SK-N-SH (cell line): ENCODE data around the gene PNLDC1. TPM values are rescaled to one million over a fixed set of nuclear protein-coding genes. Genes with fewer than 3 reads are reported as not detected.

ENCODE experiments used
- CTCF ChIA-PET: fragments of 300-600, 350-600 bp; formaldehyde crosslinking; extraction: SDS; loops from one replicate; lab custom pipeline; 2021; lab: Yijun Ruan, JAX
- POLR2A ChIA-PET: fragments of 350-600 bp; sonication (Branson Sonifier 250); formaldehyde crosslinking; extraction: SDS; loops from one replicate; lab custom pipeline; 2020; ENCODE audit warnings: antibody characterized with exemption, inconsistent platforms; lab: Yijun Ruan, JAX
- DNase-seq: peaks from one replicate; pipeline ENCODE4 v3.0.0; 2012
- H2AFZ ChIP-seq: fragments of 200-600 bp; sonication (generic); 2 replicates; pipeline ENCODE4 v1.8.1; 2016; ENCODE audit warnings: antibody characterized with exemption, mild to moderate bottlenecking, low read depth
- H3F3A ChIP-seq: fragments of 200-600 bp; sonication (generic); replicated peaks from 2 replicates; pipeline ENCODE3; 2016; ENCODE audit warnings: antibody characterized with exemption, mild to moderate bottlenecking; ENCODE audit not compliant: insufficient read depth
- H3K27ac ChIP-seq, 2 experiments: fragments of 200-500 bp in 1 of 2; fragments of 200-600 bp in 1 of 2; sonication (Bioruptor generic) in 1 of 2; sonication (generic), shearing (Covaris generic) in 1 of 2; 2 replicates each; pipeline versions ENCODE4 v1.5.1 to v1.6.1; 2014 to 2016; ENCODE audit warnings: low read depth in 2 of 2, inconsistent platforms in 1 of 2, low read length in 1 of 2, mild to moderate bottlenecking in 1 of 2, mixed read lengths in 1 of 2
- H3K27me3 ChIP-seq: fragments of 200-600 bp; sonication (generic), shearing (Covaris generic); 2 replicates; pipeline ENCODE4 v1.6.1; 2016; ENCODE audit warnings: mixed run types; ENCODE audit not compliant: insufficient read depth
- H3K36me3 ChIP-seq, 2 experiments: fragments of 200-500 bp in 1 of 2; fragments of 200-600 bp in 1 of 2; sonication (Bioruptor generic) in 1 of 2; sonication (generic) in 1 of 2; replicated peaks in 1 of 2; 2 replicates each; pipeline versions ENCODE3 to v1.5.1; 2014 to 2016; ENCODE audit warnings: low read length in 1 of 2, mild to moderate bottlenecking in 1 of 2; ENCODE audit not compliant: insufficient read depth in 2 of 2, control insufficient read depth in 1 of 2
- H3K4me1 ChIP-seq, 2 experiments: fragments of 200-500 bp in 1 of 2; fragments of 200-600 bp in 1 of 2; sonication (Bioruptor generic) in 1 of 2; sonication (generic), shearing (Covaris generic) in 1 of 2; 2 replicates each; pipeline versions ENCODE4 v1.5.1 to v1.6.1; 2014 to 2016; ENCODE audit warnings: low read depth in 1 of 2, low read length in 1 of 2, mixed run types in 1 of 2; ENCODE audit not compliant: insufficient read depth in 2 of 2, control insufficient read depth in 1 of 2
- H3K4me2 ChIP-seq: fragments of 200-600 bp; sonication (generic), shearing (Covaris generic); 2 replicates; pipeline ENCODE4 v1.6.1; 2017; ENCODE audit warnings: mixed run types
- H3K4me3 ChIP-seq, 2 experiments: fragments of 200-500 bp in 1 of 2; fragments of 200-600 bp in 1 of 2; sonication (Bioruptor generic) in 1 of 2; sonication (generic), shearing (Covaris generic) in 1 of 2; 2 replicates each; pipeline versions ENCODE4 v1.5.1 to v1.8.1; 2014 to 2016; ENCODE audit warnings: low read depth in 2 of 2, inconsistent platforms in 1 of 2, low read length in 1 of 2, mild to moderate bottlenecking in 1 of 2, mixed read lengths in 1 of 2, moderate library complexity in 1 of 2
- H3K79me2 ChIP-seq: fragments of 200-600 bp; sonication (generic); 2 replicates; pipeline ENCODE4 v1.8.1; 2017; ENCODE audit warnings: mild to moderate bottlenecking; ENCODE audit not compliant: insufficient read depth
- H3K9ac ChIP-seq: fragments of 200-600 bp; sonication (generic); 2 replicates; pipeline ENCODE4 v1.6.1; 2017; ENCODE audit warnings: mixed run types
- H3K9me2 ChIP-seq: fragments of 200-600 bp; sonication (generic); 2 replicates; pipeline ENCODE4 v1.6.1; 2017; ENCODE audit warnings: mixed run types
- H3K9me3 ChIP-seq: fragments of 200-600 bp; sonication (generic); 2 replicates; pipeline ENCODE4 v1.6.1; 2017; ENCODE audit warnings: mixed run types, mild to moderate bottlenecking, moderate library complexity
- H4K20me1 ChIP-seq: fragments of 200-600 bp; sonication (generic); 2 replicates; pipeline ENCODE4 v1.6.1; 2017; ENCODE audit warnings: mild to moderate bottlenecking, mixed run types; ENCODE audit not compliant: insufficient read depth
- CHD2 ChIP-seq: fragments of 150-350 bp; IDR thresholded peaks from 2 replicates; pipeline ENCODE4 v1.6.1; 2018; ENCODE audit warnings: low read length; ENCODE audit not compliant: partially characterized antibody
- CTCF ChIP-seq: fragments of 200-600 bp; sonication (generic); IDR thresholded peaks from 2 replicates; pipeline ENCODE4 v1.6.1; 2017; ENCODE audit warnings: antibody characterized with exemption, mild to moderate bottlenecking, moderate library complexity
- EP300 ChIP-seq, 2 experiments: IDR thresholded peaks; 2 replicates each; pipeline versions ENCODE4 v1.4.0 to v1.6.1; 2012; ENCODE audit warnings: borderline replicate concordance in 1 of 2, low read depth in 1 of 2, low read length in 1 of 2
- FOXJ3 ChIP-seq: sonication (generic); formaldehyde crosslinking; IDR thresholded peaks from 2 replicates; pipeline ENCODE4 v1.5.1; 2020; ENCODE audit warnings: mild to moderate bottlenecking, missing genetic modification reagents
- GABPA ChIP-seq: IDR thresholded peaks from 2 replicates; pipeline ENCODE4 v1.4.0; 2012; ENCODE audit warnings: low read depth, mild to moderate bottlenecking
- GATA2 ChIP-seq: sonication (generic); formaldehyde crosslinking; IDR thresholded peaks from 2 replicates; pipeline ENCODE4 v1.5.0; 2020; ENCODE audit warnings: mild to moderate bottlenecking, missing genetic modification reagents
- JUND ChIP-seq: IDR thresholded peaks from 2 replicates; pipeline ENCODE4 v1.4.0; 2012
- MAX ChIP-seq: IDR thresholded peaks from 2 replicates; pipeline ENCODE4 v1.4.0; 2012; ENCODE audit warnings: low read depth
- NFIC ChIP-seq: IDR thresholded peaks from 2 replicates; pipeline ENCODE4 v1.4.0; 2012; ENCODE audit warnings: borderline replicate concordance
- POLR2AphosphoS5 ChIP-seq: IDR thresholded peaks from 2 replicates; pipeline ENCODE4 v1.6.1; 2012; ENCODE audit warnings: low read depth, low read length
- RCOR1 ChIP-seq: fragments of 150-350 bp; IDR thresholded peaks from 2 replicates; pipeline ENCODE4 v1.6.1; 2017; ENCODE audit warnings: antibody characterized with exemption, low read length
- REST ChIP-seq: IDR thresholded peaks from 2 replicates; pipeline ENCODE4 v1.6.1; 2012; ENCODE audit warnings: mild to moderate bottlenecking, low read depth, low read length, moderate library complexity
- RFX5 ChIP-seq: IDR thresholded peaks from 2 replicates; pipeline ENCODE4 v1.6.1; 2012; ENCODE audit warnings: mild to moderate bottlenecking, improper control_type of control experiment, low read length
- RXRA ChIP-seq: IDR thresholded peaks from 2 replicates; pipeline ENCODE4 v1.4.0; 2012; ENCODE audit warnings: low read depth, mild to moderate bottlenecking, borderline replicate concordance
- SIN3A ChIP-seq: IDR thresholded peaks from 2 replicates; pipeline ENCODE4 v1.6.1; 2012; ENCODE audit warnings: low read depth, mild to moderate bottlenecking, low read length, moderate library complexity, borderline replicate concordance
- TAF1 ChIP-seq: IDR thresholded peaks from 2 replicates; pipeline ENCODE4 v1.6.1; 2012; ENCODE audit warnings: low read depth, mild to moderate bottlenecking, low read length, moderate library complexity, borderline replicate concordance
- USF1 ChIP-seq: IDR thresholded peaks from 2 replicates; pipeline ENCODE4 v1.4.0; 2012; ENCODE audit warnings: low read depth, borderline replicate concordance
- ZBTB33 ChIP-seq: IDR thresholded peaks from 2 replicates; pipeline ENCODE4 v1.4.0; 2012; ENCODE audit warnings: low read depth, borderline replicate concordance
- WGBS: methylation state at CpG from one replicate; pipeline ENCODE4 v1.1.6; 2017; ENCODE audit warnings: low lambda C conversion rate; 5-methylcytosine and 5-hydroxymethylcytosine counted together
- polyA plus RNA-seq, 3 experiments: library from polyadenylated mRNA; depleted of rRNA; stranded (reverse); fragments of >200 nt; gene quantifications; 2 replicates each; pipeline ENCODE4 v1.2.3, GENCODE V29; 2012
- TF ChIP-seq, protein P1 (sequence below): fragments of 150-350 bp; IDR thresholded peaks from 2 replicates; pipeline ENCODE4 v1.6.1; 2016; ENCODE audit warnings: mild to moderate bottlenecking, low read depth, low read length
- TF ChIP-seq, protein P2 (sequence below): fragments of 150-350 bp; IDR thresholded peaks from 2 replicates; pipeline ENCODE4 v1.6.1; 2017; ENCODE audit warnings: antibody characterized with exemption, low read length, low read depth, borderline replicate concordance

PNLDC1 gene
- polyA plus RNA-seq, 1 of the 3 experiments (the other 2 are of a cell fraction), result not detected

- WGBS, result 2% methylated on average over 49 of the region's 64 CpGs
- peak; percentile 97 for DNase-seq
- H3K9me2 ChIP-seq, result no peaks in the 10 kb centered on the region
- peaks cover 51 to 66% of the 10 kb centered on the region in 2 experiments for H3K36me3 ChIP-seq
- H3K27me3 ChIP-seq, result no peaks in the 10 kb centered on the region
- H3K9me3 ChIP-seq, result no peaks in the 10 kb centered on the region
- peak within 1 kb of the TSS; percentile 94 for H3K4me2 ChIP-seq
- H3F3A ChIP-seq, result peaks cover 3% of the 10 kb centered on the region
- CTCF ChIA-PET, result interaction anchor here (1.3 kb wide), 2 partner anchors 98 kb away, joined by 4 to 5 read pairs; no protein-coding TSS in a partner anchor
- H2AFZ ChIP-seq, result peak within 1 kb of the TSS; percentile 83
- peaks cover 10 to 22% of the 10 kb centered on the region in 2 experiments; a peak in 3 of 4 replicates for H3K4me1 ChIP-seq
- H3K9ac ChIP-seq, result peak within 1 kb of the TSS; percentile 89
- peaks cover 91% of the 10 kb centered on the region for H3K79me2 ChIP-seq
- POLR2A ChIA-PET, result interaction anchor here (0.7 to 2.5 kb wide), 5 partner anchors 19 to 96 kb away, joined by 3 to 25 read pairs (median 6); partner anchors contain the start of genes ACAT2 and WTAP
- peaks cover 19% of the 10 kb centered on the region for H4K20me1 ChIP-seq
- peak within 1 kb of the TSS; percentile 73 to 90 for H3K4me3 ChIP-seq
- H3K27ac ChIP-seq, result peak within 1 kb of the TSS; percentile 80 to 94
- TF ChIP-seq MAX (peak; percentile 53; the same call in 1 of the 2 replicates), JUND (no peak), RFX5 (0 out of 2 replicates have a peak, but pooled peaks have one; percentile 39), EP300 (IDR thresholded peaks at IDR 0.05; ENCODE audit: borderline replicate concordance in 1 of 2, low read depth in 1 of 2, low read length in 1 of 2) (peak; percentile 12 to 91; a peak in 2 of 4 replicates), CTCF (no peak), ZBTB33 (no peak), CHD2 (no peak), SIN3A (peak; percentile 49; the same call in 1 of the 2 replicates), POLR2AphosphoS5 (peak; percentile 88), USF1 (no peak), RCOR1 (no peak), GATA2 (no peak), RXRA (no peak), NFIC (no peak), TAF1 (peak; percentile 97), GABPA (peak; percentile 92), FOXJ3 (CRISPR knock-in tag) (peak; percentile 65; the same call in 1 of the 2 replicates), REST (peak; percentile 29; the same call in 1 of the 2 replicates)
- TF ChIP-seq, protein P1, sequence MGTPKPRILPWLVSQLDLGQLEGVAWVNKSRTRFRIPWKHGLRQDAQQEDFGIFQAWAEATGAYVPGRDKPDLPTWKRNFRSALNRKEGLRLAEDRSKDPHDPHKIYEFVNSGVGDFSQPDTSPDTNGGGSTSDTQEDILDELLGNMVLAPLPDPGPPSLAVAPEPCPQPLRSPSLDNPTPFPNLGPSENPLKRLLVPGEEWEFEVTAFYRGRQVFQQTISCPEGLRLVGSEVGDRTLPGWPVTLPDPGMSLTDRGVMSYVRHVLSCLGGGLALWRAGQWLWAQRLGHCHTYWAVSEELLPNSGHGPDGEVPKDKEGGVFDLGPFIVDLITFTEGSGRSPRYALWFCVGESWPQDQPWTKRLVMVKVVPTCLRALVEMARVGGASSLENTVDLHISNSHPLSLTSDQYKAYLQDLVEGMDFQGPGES, result no peak
- TF ChIP-seq, protein P2, sequence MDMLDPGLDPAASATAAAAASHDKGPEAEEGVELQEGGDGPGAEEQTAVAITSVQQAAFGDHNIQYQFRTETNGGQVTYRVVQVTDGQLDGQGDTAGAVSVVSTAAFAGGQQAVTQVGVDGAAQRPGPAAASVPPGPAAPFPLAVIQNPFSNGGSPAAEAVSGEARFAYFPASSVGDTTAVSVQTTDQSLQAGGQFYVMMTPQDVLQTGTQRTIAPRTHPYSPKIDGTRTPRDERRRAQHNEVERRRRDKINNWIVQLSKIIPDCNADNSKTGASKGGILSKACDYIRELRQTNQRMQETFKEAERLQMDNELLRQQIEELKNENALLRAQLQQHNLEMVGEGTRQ, result no peak
Measured at GRCh38 chr6:159789377-159790148, 10.5 kb upstream of the PNLDC1 start, which contains the start of gene TCP1. TCP1 (minus strand) TSS chr6:159789602; CDS start chr6:159789468, 134 bp downstream.
